ENCODE measurements around the gene ABO. TPM values are rescaled to one million over a fixed set of nuclear protein-coding genes. Genes with fewer than 3 reads are reported as not detected.

ABO gene
- total and polyA plus RNA-seq, 9 of the 15 experiments (the other 6 are each of a cell fraction or from before 2014, with no cell fraction given), result 5.0 to 21.9 (median 11.9) TPM

GRCh38 chr9:133282464-133283238 lies 7.7 kb upstream of the ABO start (continued):
- TF ChIP-seq CTCF (IDR thresholded peaks at IDR 0.05 in 2 of 3, conservative IDR thresholded peaks at IDR 0.05 in 1 of 3; ENCODE audit: insufficient read depth in 2 of 3, low read depth in 1 of 3, low read length in 3 of 3) (no peak), CREBBP (IDR thresholded peaks at IDR 0.05; ENCODE audit: low read depth, low read length) (no peak), ZNF121 (CRISPR knock-in tag; conservative IDR thresholded peaks at IDR 0.05) (peak; percentile 99), BCOR (IDR thresholded peaks at IDR 0.05) (peak; percentile 44; the same call in 1 of the 2 replicates), GABPA (tag; conservative IDR thresholded peaks at IDR 0.05; ENCODE audit: low read depth) (0 out of 2 replicates have a peak, but pooled peaks have one; percentile 3), ZBTB40 (IDR thresholded peaks at IDR 0.05) (peak; percentile 63; the same call in 1 of the 2 replicates), ZBTB40 (CRISPR knock-in tag; IDR thresholded peaks at IDR 0.05) (no peak)

All from K562 (cell line).